Erythroblast (primary cell): ENCODE measurements around the gene FYN.

Experiments
- GATA1 ChIP-seq: IDR thresholded peaks from 2 replicates; pipeline ENCODE4 v1.6.1; 2011; ENCODE audit warnings: low read depth, mild to moderate bottlenecking, control low read depth, low read length, moderate library complexity
- POLR2A ChIP-seq: IDR thresholded peaks from 2 replicates; pipeline ENCODE4 v1.6.1; 2011; ENCODE audit warnings: mild to moderate bottlenecking, low read length

DNA sequence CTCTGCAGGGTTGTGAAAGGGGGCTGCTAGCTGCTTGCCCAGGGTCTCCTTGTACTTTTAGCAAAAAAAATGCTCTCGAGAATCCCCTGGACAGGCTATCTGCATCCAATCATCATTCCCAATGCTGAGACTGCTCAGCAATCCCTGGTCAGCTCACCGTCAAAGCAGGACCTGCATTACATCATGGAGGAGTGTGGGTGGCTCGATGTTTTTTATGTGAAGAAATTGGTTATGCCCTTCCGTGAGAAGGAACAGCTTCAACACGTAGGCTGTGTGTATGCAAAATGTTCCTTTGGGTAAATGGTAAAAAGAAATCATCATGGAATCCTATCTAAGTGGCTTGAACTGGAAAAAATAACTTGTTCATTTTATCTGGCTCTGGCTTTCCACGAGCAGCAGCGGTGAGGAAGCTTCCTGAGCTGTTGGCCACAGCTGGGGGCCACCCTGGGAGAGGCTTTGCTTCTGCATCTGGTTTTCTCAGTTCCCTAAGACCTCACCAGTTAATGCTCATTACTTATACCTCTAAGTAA lies 111.4 kb downstream of the FYN start:
- TF ChIP-seq POLR2A (no peak), GATA1 (no peak)
